Naive thymus-derived CD8-positive, alpha-beta T cell (primary cell): Measurements from ENCODE around the gene CROCC2. TPM values are rescaled to one million over a fixed set of nuclear protein-coding genes. Genes with fewer than 3 reads are reported as not detected.
A peak's percentile ranks its signal among the peaks of the same experiment; 100 is the strongest.

Experiments
- ATAC-seq, 2 donors: fragments of 150-1000 bp; cut with Tn5 transposase in 1 of 2; sonication (Bioruptor Pico), chemical (Tn5 transposase) in 1 of 2; 1 replicate in 1 of 2; 2 replicates in 1 of 2; pipeline ENCODE4 v1.10.0; 2021; ENCODE audit warnings: mild to moderate bottlenecking in 2 of 2, moderate library complexity in 2 of 2
- POLR2A ChIA-PET: fragments of 350-600 bp; sonication (Branson Sonifier 250); formaldehyde crosslinking; loops from one replicate; lab custom pipeline; 2021; ENCODE audit warnings: antibody characterized with exemption; lab: Charles Lee
- DNase-seq, 10 donors: peaks; one replicate each; pipeline versions ENCODE4 v3.0.0 to v3.0.0-alpha.2; 2020 to 2022
- H3K27ac Mint-ChIP-seq, 10 donors: one replicate each; pipeline ENCODE4 v1.8.0; 2020 to 2022; ENCODE audit warnings: mild to moderate bottlenecking in 10 of 10, mixed read lengths in 10 of 10, moderate library complexity in 4 of 10, inconsistent platforms in 1 of 10
- H3K27me3 Mint-ChIP-seq, 5 donors: one replicate each; pipeline ENCODE4 v1.8.0; 2021 to 2022; ENCODE audit warnings: mixed read lengths in 5 of 5
- H3K36me3 Mint-ChIP-seq, 3 donors: one replicate each; pipeline ENCODE4 v1.8.0; 2020 to 2022; ENCODE audit warnings: mixed read lengths in 3 of 3, mild to moderate bottlenecking in 2 of 3, inconsistent platforms in 1 of 3
- H3K4me1 Mint-ChIP-seq, 4 donors: one replicate each; pipeline ENCODE4 v1.8.0; 2021 to 2022; ENCODE audit warnings: mixed read lengths in 4 of 4
- H3K4me3 Mint-ChIP-seq, 10 donors: one replicate each; pipeline ENCODE4 v1.8.0; 2020 to 2022; ENCODE audit warnings: mild to moderate bottlenecking in 10 of 10, mixed read lengths in 10 of 10, moderate library complexity in 6 of 10, inconsistent platforms in 1 of 10
- H3K9me3 Mint-ChIP-seq, 9 donors: one replicate each; pipeline ENCODE4 v1.8.0; 2020 to 2022; ENCODE audit warnings: mixed read lengths in 9 of 9, mild to moderate bottlenecking in 3 of 9, inconsistent platforms in 1 of 9, moderate library complexity in 1 of 9
- polyA plus RNA-seq, 3 donors: library from polyadenylated mRNA; unstranded; fragments of 300-500 nt; fragmentation: Illumina TruSeq; gene quantifications; one replicate each; pipeline ENCODE4 v1.2.3, GENCODE V29; 2021
- total RNA-seq, 8 experiments: library from RNA in 2 of 8; stranded (reverse) in 2 of 8; gene quantifications; one replicate each; pipeline ENCODE4 v1.2.3 and lab custom pipeline; 2021 to 2026

Gene CROCC2
- total and polyA plus RNA-seq, 5 experiments from 2014 or later = not detected

- DNase-seq = no peak
- Mint-ChIP-seq H3K4me3 (no peak overlapping the region), H3K27ac (no peak overlapping the region), H3K36me3 (no peaks in the 10 kb centered on the region), H3K27me3 (no peaks in the 10 kb centered on the region), H3K9me3 (no peaks in the 10 kb centered on the region), H3K4me1 (peaks cover 0 to 4% (median 1%) of the 10 kb centered on the region in 4 donors)
- POLR2A ChIA-PET = interaction anchor here (0.6 to 1.5 kb wide), 2 partner anchors 24 to 204 kb away, joined by 3 to 4 read pairs; no protein-coding TSS in a partner anchor
- no peak for ATAC-seq
These were observed 15.4 kb upstream of the CROCC2 start for GRCh38 chr2:240890691-240891090.

DNA sequence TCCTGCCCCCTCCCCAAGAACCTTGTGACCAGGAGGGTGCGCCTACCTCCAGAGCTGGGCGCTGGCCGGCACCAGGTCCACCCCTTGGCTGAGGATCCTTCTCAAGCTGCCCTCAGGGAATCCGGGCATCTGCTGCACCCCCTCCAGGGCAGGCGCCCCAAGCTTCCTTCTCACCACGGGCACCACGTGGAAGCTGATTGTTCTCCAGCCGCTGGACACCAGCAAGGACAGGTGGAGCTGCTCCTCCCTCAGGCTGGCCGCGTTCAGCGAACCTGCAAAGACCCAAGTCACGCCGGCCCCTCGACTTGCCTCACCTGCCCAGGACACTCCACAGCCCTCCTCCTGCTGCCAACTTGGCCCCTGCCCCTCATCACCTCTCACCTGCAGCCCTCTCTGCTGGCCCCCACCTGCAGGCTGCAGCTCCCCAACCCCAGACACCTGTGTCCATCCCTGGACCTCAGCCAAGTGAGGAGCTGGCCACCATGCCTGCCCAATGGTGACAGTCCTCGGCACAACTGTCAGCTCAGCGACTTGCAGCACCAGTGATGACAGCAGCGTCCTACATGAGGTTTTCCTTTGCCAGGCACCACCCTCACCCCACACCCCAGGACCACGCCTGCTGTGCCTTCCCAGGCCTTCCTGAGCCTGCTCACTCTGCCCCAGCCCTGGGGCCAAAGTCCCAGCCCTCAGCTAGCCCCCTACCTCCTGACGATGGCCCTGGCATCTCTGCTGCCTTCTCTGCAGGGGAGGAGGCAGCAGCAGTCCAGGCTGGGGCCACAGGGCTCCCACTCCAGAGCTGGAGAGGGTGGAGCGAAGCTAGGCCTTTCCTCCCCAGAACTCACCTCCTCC is 14.4 kb upstream of the CROCC2 start:
- H3K27ac Mint-ChIP-seq = peak overlapping the region in 1 of 10 donors; percentile 18
- H3K4me3 Mint-ChIP-seq = no peak overlapping the region
- no peaks in the 10 kb centered on the region for H3K9me3 Mint-ChIP-seq
- no peaks in the 10 kb centered on the region for H3K27me3 Mint-ChIP-seq
- no peak for DNase-seq
- peaks cover 0 to 4% (median 1%) of the 10 kb centered on the region in 4 donors for H3K4me1 Mint-ChIP-seq
- ATAC-seq = no peak
- no peaks in the 10 kb centered on the region for H3K36me3 Mint-ChIP-seq
- POLR2A ChIA-PET = interaction anchor here (1.5 kb wide), 1 partner anchor 23 kb away, joined by 3 read pairs; no protein-coding TSS in a partner anchor

DNA sequence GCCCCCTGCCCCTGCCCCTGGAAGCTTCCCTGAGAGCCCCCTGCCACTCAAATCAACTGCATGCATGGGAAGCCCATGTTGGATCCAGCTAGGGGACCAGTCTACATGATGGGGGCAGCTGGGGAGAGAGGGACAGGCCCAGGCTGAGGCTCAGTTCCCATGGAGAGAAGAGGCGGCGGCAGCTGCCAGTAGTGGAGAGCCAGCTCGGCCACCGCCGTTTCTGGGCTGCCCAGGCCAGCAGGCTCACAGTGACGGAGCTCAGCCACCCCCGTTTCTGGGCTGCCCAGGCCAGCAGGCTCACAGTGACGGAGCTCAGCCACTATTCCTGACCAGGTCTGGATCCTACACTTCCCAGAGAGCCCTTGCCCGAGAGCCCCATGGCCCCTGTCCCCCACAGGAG is 13.8 kb upstream of the CROCC2 start:
- Mint-ChIP-seq H3K4me1 (peaks cover 0 to 4% (median 1%) of the 10 kb centered on the region in 4 donors), H3K36me3 (no peaks in the 10 kb centered on the region), H3K27ac (no peak overlapping the region), H3K9me3 (no peaks in the 10 kb centered on the region), H3K4me3 (no peak overlapping the region), H3K27me3 (peaks cover 0 to under 1% (median 0%) of the 10 kb centered on the region in 5 donors)
- DNase-seq = no peak
- no peak for ATAC-seq
- POLR2A ChIA-PET = no interaction called here

DNA sequence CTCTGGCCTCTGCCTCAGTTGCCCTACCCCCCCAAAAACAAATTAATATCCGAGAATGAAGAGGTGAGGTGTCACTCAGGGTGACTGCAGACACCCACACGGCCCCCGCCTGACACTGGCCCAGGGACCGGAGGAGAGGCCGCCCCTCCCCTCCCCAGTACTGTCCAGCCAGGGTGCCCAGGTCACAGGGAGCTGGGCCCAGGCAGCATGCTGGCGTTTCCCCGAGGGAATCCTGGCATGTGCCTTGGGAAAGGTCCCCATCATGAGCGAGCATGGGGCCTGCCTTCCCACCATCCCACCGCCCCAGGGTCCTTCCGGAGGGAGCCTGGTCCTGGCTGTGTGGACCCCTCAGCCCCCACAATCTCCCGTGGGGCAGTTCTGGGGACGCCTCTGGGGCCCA is 13.2 kb upstream of the CROCC2 start:
- POLR2A ChIA-PET = interaction anchor here (0.7 kb wide), 1 partner anchor 894 kb away, joined by 3 read pairs; no protein-coding TSS in a partner anchor
- no peaks in the 10 kb centered on the region for H3K9me3 Mint-ChIP-seq
- DNase-seq = no peak
- no peaks in the 10 kb centered on the region for H3K36me3 Mint-ChIP-seq
- H3K27me3 Mint-ChIP-seq = peaks cover 0 to 6% (median 0%) of the 10 kb centered on the region in 5 donors
- no peak overlapping the region for H3K4me3 Mint-ChIP-seq
- ATAC-seq = no peak
- peaks cover 0 to 4% (median 1%) of the 10 kb centered on the region in 4 donors for H3K4me1 Mint-ChIP-seq
- H3K27ac Mint-ChIP-seq = no peak overlapping the region

DNA sequence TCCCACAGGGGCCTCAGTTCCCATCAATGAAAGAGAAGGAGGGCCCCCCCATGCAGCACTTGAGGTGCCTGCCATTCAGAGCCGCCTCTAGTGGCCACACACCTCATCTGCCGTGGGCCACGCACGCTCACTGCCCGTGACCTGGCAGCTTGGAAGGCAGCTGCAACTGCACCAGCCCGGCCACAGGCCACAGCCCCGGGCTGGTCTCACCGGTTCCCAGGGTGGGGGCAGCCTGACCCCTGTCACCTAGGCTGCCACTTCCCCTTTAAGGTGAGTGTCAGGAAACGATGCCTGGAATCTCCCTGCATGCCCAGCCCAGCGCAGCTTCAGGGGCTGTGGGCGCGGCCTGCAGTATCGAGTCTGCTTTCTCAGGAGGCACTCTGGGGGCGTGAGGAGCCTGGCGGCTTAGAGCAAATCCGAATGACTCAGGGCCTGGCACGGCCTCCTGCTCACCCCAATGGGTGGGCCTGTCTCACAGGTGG is 12.7 kb upstream of the CROCC2 start:
- H3K9me3 Mint-ChIP-seq = no peaks in the 10 kb centered on the region
- ATAC-seq = no peak
- peaks cover 0 to 4% (median 1%) of the 10 kb centered on the region in 4 donors for H3K4me1 Mint-ChIP-seq
- H3K27ac Mint-ChIP-seq = peak overlapping the region in 1 of 10 donors; percentile 45
- POLR2A ChIA-PET = interaction anchor here (0.7 kb wide), 1 partner anchor 894 kb away, joined by 3 read pairs; no protein-coding TSS in a partner anchor
- DNase-seq = peak in 4 of 10 donors; percentile 16 to 56 (median 20)
- H3K36me3 Mint-ChIP-seq = no peaks in the 10 kb centered on the region
- peak overlapping the region in 4 of 10 donors; percentile 10 to 59 (median 28) for H3K4me3 Mint-ChIP-seq
- H3K27me3 Mint-ChIP-seq = peaks cover 0 to 9% (median 0%) of the 10 kb centered on the region in 5 donors

GRCh38 chr2:240894006-240894405 is 12.1 kb upstream of the CROCC2 start:
- Mint-ChIP-seq H3K4me3 (no peak overlapping the region), H3K27me3 (peaks cover 0 to 9% (median 0%) of the 10 kb centered on the region in 5 donors), H3K9me3 (no peaks in the 10 kb centered on the region), H3K4me1 (peaks cover 0 to 4% (median 1%) of the 10 kb centered on the region in 4 donors), H3K36me3 (no peaks in the 10 kb centered on the region), H3K27ac (peak overlapping the region in 1 of 10 donors; percentile 45)
- DNase-seq (no peak), ATAC-seq (no peak)
- POLR2A ChIA-PET = no interaction called here

DNA sequence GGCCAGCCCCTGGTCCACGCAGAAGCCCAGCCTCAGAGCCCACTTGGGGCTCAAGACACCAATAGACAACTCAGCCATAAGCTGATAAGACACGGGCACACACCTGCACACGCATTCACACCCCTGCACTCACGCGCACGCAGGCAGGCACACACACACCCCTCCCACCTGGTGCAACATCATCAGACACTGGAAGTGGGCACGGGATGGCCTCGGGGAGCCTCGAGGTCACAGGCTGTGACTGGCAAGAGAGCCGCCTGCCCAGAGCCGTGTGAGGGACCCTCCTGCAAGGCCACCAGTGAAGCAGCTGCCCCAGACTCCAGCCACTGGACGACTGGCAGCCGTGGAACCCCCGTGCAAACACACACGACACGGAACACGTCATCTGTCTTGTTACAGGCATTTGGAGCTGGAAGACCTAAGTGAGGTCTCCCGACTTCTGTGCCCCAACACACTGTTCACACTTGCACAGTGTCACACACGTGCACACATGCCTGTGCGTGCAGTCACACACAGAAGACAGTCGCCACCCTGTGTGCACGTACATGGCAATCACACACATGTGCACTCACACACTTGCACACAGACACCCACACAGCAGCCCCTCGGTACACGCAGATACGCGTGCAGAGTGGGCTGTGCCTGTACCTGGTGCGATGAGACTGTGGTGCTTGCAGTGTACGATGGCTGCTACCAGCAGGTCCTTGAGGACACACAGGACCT is 11.1 kb upstream of the CROCC2 start:
- ATAC-seq (no peak), DNase-seq (no peak)
- H3K36me3 Mint-ChIP-seq = no peaks in the 10 kb centered on the region
- no peaks in the 10 kb centered on the region for H3K9me3 Mint-ChIP-seq
- H3K4me1 Mint-ChIP-seq = peaks cover 0 to 4% (median 1%) of the 10 kb centered on the region in 4 donors
- no peak overlapping the region for H3K27ac Mint-ChIP-seq
- POLR2A ChIA-PET = no interaction called here
- H3K4me3 Mint-ChIP-seq = no peak overlapping the region
- H3K27me3 Mint-ChIP-seq = peaks cover 0 to 9% (median 0%) of the 10 kb centered on the region in 5 donors

DNA sequence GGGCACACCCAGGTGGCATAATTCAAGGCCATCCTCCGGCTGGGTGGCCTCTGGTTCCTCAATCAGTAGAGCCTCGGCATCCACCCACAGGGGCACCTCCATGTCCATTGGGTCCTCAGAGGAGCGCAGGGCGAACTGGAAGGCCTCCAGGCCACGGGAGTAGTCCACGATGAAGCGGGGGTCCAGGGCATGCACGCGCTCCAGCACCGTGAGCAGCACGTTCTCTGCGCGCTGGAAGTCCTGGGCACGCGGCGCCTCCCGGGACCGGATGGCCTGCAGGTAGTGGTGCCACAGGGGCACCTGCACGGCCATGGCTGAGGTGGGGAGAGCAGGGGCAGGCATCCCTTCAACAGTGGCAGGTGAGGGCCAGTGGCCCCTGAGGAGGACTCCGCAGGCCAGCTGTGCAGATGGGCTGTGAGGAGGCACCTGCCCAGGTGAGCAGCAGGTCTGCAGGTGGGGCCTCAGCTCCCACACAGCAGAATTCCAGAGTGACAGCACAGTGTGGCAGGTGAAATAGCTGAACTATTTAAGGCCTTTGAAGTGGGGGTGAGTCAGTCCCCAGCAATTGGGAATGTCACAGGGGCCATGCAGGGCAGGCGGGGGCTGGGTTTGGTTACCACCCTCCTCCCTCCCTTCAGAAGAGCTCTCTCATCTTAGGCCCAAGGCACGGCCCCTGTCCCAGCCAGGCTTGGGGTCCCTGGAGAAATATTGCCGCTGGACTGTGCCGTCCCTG is 10.3 kb upstream of the CROCC2 start, which contains the start of gene MAB21L4:
Gene MAB21L4 (minus strand): TSS at position 501 of the 733 bp plus-strand sequence. CDS start 159 bp downstream, at position 342.
- DNase-seq (no peak), ATAC-seq (no peak)
- POLR2A ChIA-PET = interaction anchor here (0.6 kb wide), 1 partner anchor 238 kb away, joined by 4 read pairs; no protein-coding TSS in a partner anchor
- Mint-ChIP-seq H3K27me3 (peaks cover 0 to 9% (median 0%) of the 10 kb centered on the region in 5 donors), H3K4me1 (peaks cover 0 to 4% (median 1%) of the 10 kb centered on the region in 4 donors), H3K36me3 (no peaks in the 10 kb centered on the region), H3K27ac (no peak within 1 kb of the TSS), H3K9me3 (no peaks in the 10 kb centered on the region), H3K4me3 (no peak within 1 kb of the TSS)

- ATAC-seq (no peak), DNase-seq (no peak)
- Mint-ChIP-seq H3K9me3 (no peaks in the 10 kb centered on the region), H3K27ac (no peak overlapping the region), H3K27me3 (peaks cover 0 to 9% (median 1%) of the 10 kb centered on the region in 5 donors), H3K4me3 (no peak overlapping the region), H3K4me1 (peaks cover 0 to 4% (median 1%) of the 10 kb centered on the region in 4 donors), H3K36me3 (no peaks in the 10 kb centered on the region)
- POLR2A ChIA-PET = interaction anchor here (0.5 kb wide), 1 partner anchor 870 kb away, joined by 8 read pairs; no protein-coding TSS in a partner anchor
These were observed 9.7 kb upstream of the CROCC2 start for GRCh38 chr2:240896394-240896793.

DNA sequence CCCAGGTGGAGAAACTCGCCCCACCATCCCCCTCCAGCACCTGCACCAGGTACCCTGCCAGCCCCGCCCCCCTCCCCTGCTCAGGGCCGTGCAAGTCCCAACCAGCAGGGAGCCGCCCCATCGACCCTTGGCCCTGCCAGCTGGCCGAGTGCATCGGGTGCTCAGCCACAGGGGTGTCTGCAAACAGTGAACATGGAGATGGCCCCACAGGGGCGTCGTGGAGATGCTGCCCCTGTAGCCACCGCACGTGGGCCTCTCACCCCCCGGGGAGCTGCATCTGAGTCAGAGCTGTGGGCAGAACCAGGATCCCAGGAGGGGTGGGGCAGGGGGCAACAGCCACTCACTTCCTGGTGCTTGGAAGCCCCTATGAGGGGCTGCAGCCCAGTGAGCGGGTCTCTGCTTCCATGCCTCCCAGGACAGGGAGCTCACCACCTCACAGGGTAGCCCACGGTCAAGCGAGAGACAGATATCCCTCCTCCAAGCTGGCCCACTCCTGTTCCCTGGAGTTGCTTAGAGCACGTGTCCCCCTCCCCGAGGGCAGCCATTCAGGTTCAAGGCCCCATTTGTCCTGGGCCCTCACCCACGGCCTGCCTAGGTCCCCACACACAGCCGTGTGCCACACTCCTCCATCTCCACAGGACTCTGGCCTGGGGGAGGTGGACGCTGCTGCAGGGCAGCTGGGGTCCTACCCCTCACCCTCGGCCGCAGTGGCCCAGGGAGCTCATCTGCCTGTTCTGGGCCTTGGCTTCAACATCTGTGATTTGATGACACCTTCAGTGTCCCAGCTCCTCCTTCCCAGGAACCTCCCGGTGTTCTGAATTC is 9.1 kb upstream of the CROCC2 start:
- DNase-seq = no peak
- peaks cover 0 to 9% (median 1%) of the 10 kb centered on the region in 5 donors for H3K27me3 Mint-ChIP-seq
- H3K9me3 Mint-ChIP-seq = no peaks in the 10 kb centered on the region
- POLR2A ChIA-PET = interaction anchor here (0.5 kb wide), 1 partner anchor 871 kb away, joined by 8 read pairs; no protein-coding TSS in a partner anchor
- no peak overlapping the region for H3K27ac Mint-ChIP-seq
- H3K36me3 Mint-ChIP-seq = no peaks in the 10 kb centered on the region
- no peak for ATAC-seq
- H3K4me3 Mint-ChIP-seq = no peak overlapping the region
- H3K4me1 Mint-ChIP-seq = peaks cover 0 to 4% (median 1%) of the 10 kb centered on the region in 4 donors

- no peak overlapping the region for H3K4me3 Mint-ChIP-seq
- peaks cover 0 to 9% (median 1%) of the 10 kb centered on the region in 5 donors for H3K27me3 Mint-ChIP-seq
- no peak for ATAC-seq
- POLR2A ChIA-PET = no interaction called here
- no peak for DNase-seq
- H3K4me1 Mint-ChIP-seq = peaks cover 0 to 4% (median 1%) of the 10 kb centered on the region in 4 donors
- H3K9me3 Mint-ChIP-seq = no peaks in the 10 kb centered on the region
- H3K36me3 Mint-ChIP-seq = no peaks in the 10 kb centered on the region
- no peak overlapping the region for H3K27ac Mint-ChIP-seq
These were observed 7.9 kb upstream of the CROCC2 start for GRCh38 chr2:240898108-240898730.
